ENCODE data around the gene ALG1.

- no peak for TF ChIP-seq CTCF (IDR thresholded peaks at IDR 0.05; ENCODE audit: poor library complexity)
- no peak for TF ChIP-seq EZH2phosphoT487 (IDR thresholded peaks at IDR 0.05; ENCODE audit: low read depth, severe bottlenecking, unreplicated experiment)
These were observed 5.7 kb downstream of the ALG1 start for GRCh38 chr16:5077304-5077703.
